Loucy (cell line): ENCODE measurements around the gene G2E3.
"Not testable (repeated sequence)": the region's sequence is repeated elsewhere in the genome, so short reads cannot be mapped to it uniquely, and the experiment has no call there.

Experiments
- H2AFZ ChIP-seq: fragments of 200-600 bp; sonication (generic); 2 replicates; pipeline ENCODE4 v1.6.0; 2016; ENCODE audit warnings: antibody characterized with exemption, mild to moderate bottlenecking, low read length, moderate library complexity
- H3F3A ChIP-seq: fragments of 200-600 bp; 2 replicates; pipeline ENCODE4 v1.6.0; 2016; ENCODE audit warnings: antibody characterized with exemption, low read depth, mild to moderate bottlenecking
- H3K27me3 ChIP-seq: fragments of 200-600 bp; sonication (generic); 2 replicates; pipeline ENCODE4 v1.6.1; 2014; ENCODE audit warnings: low read length, mild to moderate bottlenecking; ENCODE audit not compliant: insufficient read depth, poor library complexity, severe bottlenecking
- H3K36me3 ChIP-seq: fragments of 200-600 bp; sonication (generic); 2 replicates; pipeline ENCODE4 v1.6.1; 2016; ENCODE audit warnings: low read length; ENCODE audit not compliant: insufficient read depth
- H3K4me1 ChIP-seq: fragments of 200-600 bp; sonication (generic); 2 replicates; pipeline ENCODE4 v1.5.1; 2014; ENCODE audit warnings: low read length, mild to moderate bottlenecking; ENCODE audit not compliant: insufficient read depth, poor library complexity, severe bottlenecking
- H3K4me2 ChIP-seq: fragments of 200-600 bp; sonication (generic); 2 replicates; pipeline ENCODE4 v1.6.0; 2014; ENCODE audit warnings: antibody characterized with exemption, low read length, low read depth, mild to moderate bottlenecking; ENCODE audit not compliant: poor library complexity, severe bottlenecking
- H3K4me3 ChIP-seq: fragments of 200-600 bp; sonication (generic); 2 replicates; pipeline ENCODE4 v1.5.1; 2014; ENCODE audit warnings: low read length, mild to moderate bottlenecking, mixed read lengths; ENCODE audit not compliant: poor library complexity, severe bottlenecking
- H3K79me2 ChIP-seq: fragments of 200-600 bp; sonication (generic); 2 replicates; pipeline ENCODE4 v1.6.1; 2014; ENCODE audit warnings: low read length; ENCODE audit not compliant: insufficient read depth
- H3K9ac ChIP-seq: fragments of 200-600 bp; sonication (generic); 2 replicates; pipeline ENCODE4 v1.6.0; 2014; ENCODE audit warnings: mild to moderate bottlenecking, low read depth, low read length, moderate library complexity; ENCODE audit not compliant: poor library complexity, severe bottlenecking
- H3K9me2 ChIP-seq: fragments of 200-600 bp; sonication (generic); replicated peaks from 2 replicates; pipeline ENCODE4 v1.6.1; 2016; ENCODE audit warnings: low read depth, low read length, mixed read lengths
- H3K9me3 ChIP-seq: fragments of 200-600 bp; sonication (generic); 2 replicates; pipeline ENCODE4 v1.6.1; 2014; ENCODE audit warnings: mild to moderate bottlenecking, antibody characterized with exemption, low read length, low read depth; ENCODE audit not compliant: insufficient read depth
- H4K20me1 ChIP-seq: fragments of 200-600 bp; sonication (generic); 2 replicates; pipeline ENCODE4 v1.6.0; 2014; ENCODE audit warnings: antibody characterized with exemption, low read length, mild to moderate bottlenecking; ENCODE audit not compliant: insufficient read depth, poor library complexity, severe bottlenecking
- CTCF ChIP-seq: fragments of 200-600 bp; sonication (generic); conservative IDR thresholded peaks from 2 replicates; pipeline ENCODE4 v1.5.1; 2014; ENCODE audit warnings: mild to moderate bottlenecking, antibody characterized with exemption, low read length
- EZH2phosphoT487 ChIP-seq: fragments of 200-600 bp; IDR thresholded peaks from 2 replicates; pipeline ENCODE4 v1.6.1; 2018; ENCODE audit warnings: antibody characterized with exemption, mild to moderate bottlenecking, moderate library complexity, borderline replicate concordance

Gene G2E3

DNA sequence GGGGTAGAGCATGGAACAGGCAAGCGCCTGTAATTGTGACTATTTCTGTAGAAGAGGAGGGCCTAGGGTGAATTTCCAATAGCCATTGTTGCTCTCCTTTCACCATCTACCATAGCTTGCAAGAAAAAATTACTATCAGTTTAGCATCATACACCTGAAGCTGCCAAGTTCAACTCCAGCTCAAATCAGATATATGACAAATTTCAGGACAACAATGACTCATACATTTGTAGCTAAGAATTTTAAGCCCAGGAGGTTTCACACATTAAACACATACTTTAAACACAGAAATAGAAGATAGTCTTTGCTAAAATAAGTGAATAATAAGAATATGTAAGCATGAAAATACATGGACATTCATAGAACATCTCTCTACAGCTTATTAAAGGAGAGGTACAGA is 17.6 kb upstream of the G2E3 start:
- TF ChIP-seq EZH2phosphoT487, result no peak
- no peak for TF ChIP-seq CTCF
- Histone ChIP-seq H3K27me3 (peaks cover 6% of the 10 kb centered on the region), H4K20me1 (no peaks in the 10 kb centered on the region), H3K79me2 (no peaks in the 10 kb centered on the region), H3F3A (no peaks in the 10 kb centered on the region), H3K9me3 (no peaks in the 10 kb centered on the region), H3K9ac (no peak overlapping the region), H3K4me1 (no peaks in the 10 kb centered on the region), H3K36me3 (no peaks in the 10 kb centered on the region), H3K9me2 (0 out of 2 replicates have a peak, but pooled peaks cover 4% of the 10 kb centered on the region), H3K4me3 (no peak overlapping the region), H3K4me2 (no peak overlapping the region), H2AFZ (no peak overlapping the region)

DNA sequence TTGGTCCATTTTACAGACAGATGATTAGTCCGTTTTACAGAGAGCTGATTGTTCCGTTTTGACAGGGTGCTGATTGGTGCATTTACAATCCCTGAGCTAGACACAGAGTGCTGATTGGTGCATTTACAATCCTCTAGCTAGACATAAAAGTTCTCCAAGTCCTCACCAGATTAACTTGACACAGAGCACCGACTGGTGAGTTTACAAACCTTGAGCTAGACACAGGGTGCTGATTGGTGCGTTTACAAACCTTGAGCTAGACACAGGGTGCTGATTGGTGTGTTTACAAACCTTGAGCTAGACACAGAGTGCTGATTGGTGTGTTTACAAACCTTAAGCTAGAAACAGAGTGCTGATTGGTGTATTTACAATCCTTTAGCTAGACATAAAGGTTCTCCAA is 12.2 kb upstream of the G2E3 start:
- not testable (repeated sequence) for H4K20me1 ChIP-seq, H3K9ac ChIP-seq, H3K9me2 ChIP-seq, H3F3A ChIP-seq, H2AFZ ChIP-seq, H3K4me1 ChIP-seq, H3K9me3 ChIP-seq, H3K4me3 ChIP-seq, H3K79me2 ChIP-seq, H3K36me3 ChIP-seq, H3K4me2 ChIP-seq, H3K27me3 ChIP-seq

GRCh38 chr14:30547388-30548048 is 11.4 kb upstream of the G2E3 start:
- no peak overlapping the region for H3K9ac ChIP-seq
- no peaks in the 10 kb centered on the region for H3K9me2 ChIP-seq
- H4K20me1 ChIP-seq, result no peaks in the 10 kb centered on the region
- no peaks in the 10 kb centered on the region for H3K27me3 ChIP-seq
- H2AFZ ChIP-seq, result no peak overlapping the region
- H3K79me2 ChIP-seq, result no peaks in the 10 kb centered on the region
- no peaks in the 10 kb centered on the region for H3K4me1 ChIP-seq
- H3K9me3 ChIP-seq, result no peaks in the 10 kb centered on the region
- no peaks in the 10 kb centered on the region for H3F3A ChIP-seq
- no peak overlapping the region for H3K4me3 ChIP-seq
- TF ChIP-seq CTCF, result no peak
- TF ChIP-seq EZH2phosphoT487, result no peak
- no peaks in the 10 kb centered on the region for H3K36me3 ChIP-seq
- H3K4me2 ChIP-seq, result no peak overlapping the region

DNA sequence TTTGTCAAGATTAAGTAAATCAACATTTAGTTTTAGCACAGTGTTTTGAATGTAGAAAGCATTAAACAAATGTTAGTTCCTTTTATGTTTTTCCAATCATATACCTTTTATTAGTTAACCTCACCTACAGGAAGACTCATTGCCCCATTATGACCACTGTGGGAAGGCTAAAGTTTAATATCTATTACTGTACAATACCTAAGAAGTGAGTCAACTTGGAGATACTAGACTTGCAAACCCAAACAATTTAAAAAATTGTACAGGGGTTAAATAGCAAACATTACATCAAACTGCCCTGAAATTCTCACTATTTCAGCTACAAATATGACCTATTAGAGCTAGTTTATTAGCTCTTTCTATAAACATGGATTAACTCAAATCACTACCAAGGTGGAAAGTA is 8.6 kb upstream of the G2E3 start:
- H3K4me3 ChIP-seq, result no peak overlapping the region
- TF ChIP-seq EZH2phosphoT487 (no peak), CTCF (no peak)
- H3K9me3 ChIP-seq, result no peaks in the 10 kb centered on the region
- no peak overlapping the region for H2AFZ ChIP-seq
- H4K20me1 ChIP-seq, result no peaks in the 10 kb centered on the region
- H3K4me2 ChIP-seq, result no peak overlapping the region
- no peaks in the 10 kb centered on the region for H3K27me3 ChIP-seq
- no peaks in the 10 kb centered on the region for H3K9me2 ChIP-seq
- H3K79me2 ChIP-seq, result no peaks in the 10 kb centered on the region
- H3K4me1 ChIP-seq, result no peaks in the 10 kb centered on the region
- no peaks in the 10 kb centered on the region for H3F3A ChIP-seq
- H3K36me3 ChIP-seq, result no peaks in the 10 kb centered on the region
- no peak overlapping the region for H3K9ac ChIP-seq
